GM19452 (cell line): ENCODE measurements around the gene DPRX.

Experiments used
- ATAC-seq: cut with Tn5 transposase; IDR thresholded peaks from one replicate; pipeline ENCODE4 v1.9.1; 2021; ENCODE audit not compliant: unreplicated experiment

Gene DPRX, protein sequence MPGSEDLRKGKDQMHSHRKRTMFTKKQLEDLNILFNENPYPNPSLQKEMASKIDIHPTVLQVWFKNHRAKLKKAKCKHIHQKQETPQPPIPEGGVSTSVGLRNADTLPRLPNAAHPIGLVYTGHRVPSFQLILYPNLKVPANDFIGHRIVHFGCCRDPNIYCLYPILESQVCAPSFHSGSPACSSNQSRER

GRCh38 chr19:53631949-53632407 is at the start of gene DPRX:
DPRX (plus strand) TSS chr19:53631999; CDS start chr19:53632107, 108 bp downstream.
- no peak for ATAC-seq

DNA sequence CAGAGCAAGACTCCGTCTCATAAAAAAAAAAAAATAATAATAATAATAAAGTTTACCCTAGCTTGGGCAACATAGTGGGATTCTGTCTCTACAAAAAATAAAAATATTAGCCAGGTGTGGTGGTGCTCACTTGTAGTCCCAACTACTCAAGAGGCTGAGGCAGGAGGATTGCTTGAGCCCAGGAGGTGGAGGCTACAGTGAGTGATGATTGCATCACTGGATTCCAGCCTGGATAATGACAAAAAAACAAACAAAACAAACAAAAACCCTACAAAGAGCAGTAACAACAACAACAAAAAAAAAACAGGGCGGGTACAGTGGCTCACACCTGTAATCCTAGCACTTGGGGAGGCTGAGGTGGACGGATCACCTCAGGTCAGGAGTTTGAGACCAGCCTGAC is 48.6 kb upstream of the DPRX start:
- no peak for ATAC-seq

- no peak for ATAC-seq
Observed at GRCh38 chr19:53586277-53586691, 45.5 kb upstream of the DPRX start.

- no peak for ATAC-seq
Observed at GRCh38 chr19:53594811-53595509, 36.8 kb upstream of the DPRX start.

DNA sequence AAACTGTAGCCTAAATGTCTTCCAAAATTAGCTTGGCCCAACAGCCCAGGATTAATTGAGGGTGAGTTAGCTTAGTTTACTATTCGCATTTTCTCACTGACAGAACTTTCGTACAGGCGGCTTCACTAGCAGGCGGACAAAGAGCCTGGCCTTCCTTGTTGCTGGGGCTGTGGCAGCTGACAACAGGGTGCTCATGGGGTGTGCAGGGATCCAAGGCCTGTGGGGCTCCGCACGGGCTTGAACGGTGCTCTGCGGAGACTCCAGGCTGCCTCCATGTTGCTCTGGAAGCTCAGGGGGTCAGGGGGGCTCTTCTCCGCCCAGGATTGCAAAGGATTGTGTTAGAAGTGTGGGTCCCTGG is 36.3 kb upstream of the DPRX start:
- ATAC-seq, result no peak

DNA sequence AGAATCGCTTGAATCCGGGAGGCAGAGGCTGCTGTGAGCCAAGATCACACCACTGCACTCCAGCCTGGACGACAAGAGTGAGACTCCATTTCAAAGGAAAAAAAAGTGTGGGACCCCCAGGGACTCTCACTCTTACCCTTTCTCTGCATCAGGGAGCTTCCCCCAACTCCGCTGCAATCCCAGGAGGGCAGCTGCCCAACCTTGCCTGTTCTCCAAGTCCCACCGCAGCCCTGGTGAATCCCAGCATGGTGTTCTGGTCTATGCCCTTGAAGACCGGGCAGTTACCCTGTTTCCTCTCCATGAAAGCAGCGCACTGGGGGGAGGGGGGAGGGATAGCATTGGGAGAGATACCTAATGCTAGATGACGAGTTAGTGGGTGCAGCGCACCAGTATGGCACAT is 35.7 kb upstream of the DPRX start:
- no peak for ATAC-seq

- no peak for ATAC-seq
Observed at GRCh38 chr19:53597023-53597422, 34.8 kb upstream of the DPRX start.

DNA sequence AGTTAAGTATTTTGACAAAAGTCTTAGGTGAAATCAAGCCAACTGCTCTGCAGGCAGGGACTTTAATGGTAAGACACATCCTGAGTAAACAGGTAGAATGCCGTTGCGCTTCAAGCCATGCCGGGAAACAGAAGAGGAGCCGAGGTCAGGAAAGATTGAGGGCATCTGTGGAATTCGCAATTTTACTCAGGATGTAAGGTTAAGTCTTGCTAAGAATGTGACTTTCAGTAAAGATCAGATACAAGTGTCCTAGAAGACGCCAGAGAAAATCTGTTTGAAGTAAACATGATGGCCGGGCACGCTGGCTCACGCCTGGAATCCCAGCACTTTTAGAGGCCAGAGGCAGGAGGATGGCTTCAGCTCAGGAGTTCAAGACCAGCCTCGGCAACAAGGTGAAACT is 33.4 kb upstream of the DPRX start:
- no peak for ATAC-seq

DNA sequence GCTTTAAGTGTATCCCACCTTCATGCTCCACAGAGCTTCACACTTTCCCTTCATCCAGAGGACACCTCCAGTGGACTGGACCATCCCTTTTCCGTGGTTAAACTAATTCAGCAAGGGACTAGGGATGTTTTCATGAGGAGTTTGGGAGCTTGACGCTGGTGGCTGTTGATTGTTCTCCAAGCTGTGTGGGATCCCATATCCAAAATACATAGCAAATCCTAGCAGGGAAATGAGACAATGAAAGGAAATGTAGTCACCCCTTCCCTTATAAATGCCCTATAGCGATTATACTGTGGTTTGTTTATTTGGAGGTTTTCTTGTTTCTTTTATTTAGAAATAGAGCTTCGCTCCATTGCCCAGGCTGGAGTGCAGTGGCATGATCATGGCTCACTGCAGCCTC is 31.6 kb upstream of the DPRX start:
- ATAC-seq, result no peak

- no peak for ATAC-seq
Observed at GRCh38 chr19:53606031-53606430, 25.8 kb upstream of the DPRX start.

DNA sequence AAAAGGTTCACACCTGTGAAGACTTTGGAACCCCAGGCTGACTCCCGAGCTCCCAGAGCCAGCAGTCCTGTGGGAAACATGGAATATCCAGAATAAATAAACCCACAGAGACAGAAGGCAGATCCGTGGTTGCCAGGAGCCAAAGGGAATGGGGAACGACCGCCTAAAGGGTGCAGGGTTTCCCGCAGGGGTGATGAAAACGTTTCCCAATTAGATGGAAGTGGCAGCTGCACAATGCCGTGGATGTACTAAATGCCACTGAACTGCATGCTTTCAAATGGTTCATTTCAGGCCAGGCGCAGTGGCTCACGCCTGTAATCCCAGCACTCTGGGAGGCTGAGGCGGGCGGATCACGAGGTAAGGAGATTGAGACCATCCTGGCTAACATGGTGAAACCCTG is 23.4 kb upstream of the DPRX start:
- no peak for ATAC-seq

DNA sequence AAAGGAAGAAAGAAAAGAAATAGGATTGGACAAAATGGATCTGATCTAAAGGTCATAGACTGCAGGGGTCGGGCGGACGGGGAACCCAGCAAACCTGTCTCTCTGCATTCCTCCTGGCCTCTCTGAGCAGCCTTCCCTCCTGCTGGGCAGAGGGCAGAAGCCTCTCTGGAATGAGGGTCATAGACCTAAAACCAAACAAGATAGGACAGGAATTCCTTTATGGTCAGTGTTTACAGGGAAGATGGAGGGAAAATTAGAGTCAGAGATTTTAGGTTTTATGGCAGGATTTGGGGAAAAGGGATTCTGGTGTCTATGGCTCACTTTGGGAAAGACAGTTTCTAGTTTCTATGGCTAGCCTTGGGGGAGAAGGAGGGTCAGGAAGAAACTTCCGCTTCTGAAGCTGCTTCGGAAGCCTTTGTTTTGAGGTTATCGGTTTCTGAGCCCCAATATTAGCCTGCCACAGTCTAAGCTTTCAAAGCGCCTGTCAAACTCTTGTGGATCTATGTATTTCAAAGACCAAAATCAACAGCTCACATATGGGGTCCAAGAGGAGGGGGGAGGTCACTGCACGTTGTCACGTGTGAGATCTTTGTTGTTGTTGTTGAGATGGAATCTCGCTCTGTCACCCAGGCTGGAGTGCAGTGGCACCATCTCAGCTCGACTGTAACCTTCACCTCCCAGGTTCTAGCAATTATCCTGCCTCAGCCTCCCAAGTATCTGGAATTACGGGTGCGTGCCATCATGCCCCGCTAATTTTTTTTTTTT is 18.9 kb upstream of the DPRX start:
- no peak for ATAC-seq

DNA sequence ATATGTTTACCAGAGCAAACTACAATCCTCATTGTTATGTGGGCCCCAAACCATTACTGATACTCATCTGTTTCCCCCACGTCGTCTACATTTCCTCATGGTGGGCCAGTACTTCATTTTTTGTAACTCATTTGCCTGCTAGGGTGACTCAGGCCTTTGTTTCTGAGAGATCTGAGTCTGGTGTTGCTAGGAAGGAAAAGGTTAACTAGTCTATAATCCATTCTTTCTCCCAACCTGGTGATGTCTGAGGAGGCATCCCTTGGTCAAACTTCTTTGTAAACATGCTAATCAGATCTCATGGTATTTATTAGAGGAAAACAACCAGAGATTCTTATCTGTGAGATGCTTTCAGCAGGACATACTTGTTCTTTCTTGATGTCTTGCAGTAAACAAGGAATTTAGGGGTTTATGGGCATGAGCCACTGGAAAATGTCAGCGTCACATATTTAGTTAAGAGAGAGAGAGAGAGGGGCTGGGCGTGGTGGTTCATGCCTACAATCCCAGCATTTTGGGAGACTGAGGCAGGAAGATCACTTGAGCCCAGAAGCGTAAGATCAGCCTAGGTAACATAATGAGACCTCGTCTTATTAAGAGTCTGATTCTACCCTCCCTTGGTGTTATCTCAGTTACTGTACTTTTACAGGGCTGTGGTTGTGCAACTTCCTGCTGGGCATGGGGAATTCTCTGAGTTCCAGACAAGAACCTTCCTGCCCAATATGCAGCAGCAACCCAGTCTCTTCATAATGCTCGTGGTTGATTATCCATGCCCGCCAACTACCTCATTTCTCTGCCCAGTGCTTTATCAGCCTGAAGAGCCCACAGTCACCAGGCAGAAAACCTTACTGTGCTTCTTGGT is 9.7 kb upstream of the DPRX start:
- ATAC-seq, result no peak

DNA sequence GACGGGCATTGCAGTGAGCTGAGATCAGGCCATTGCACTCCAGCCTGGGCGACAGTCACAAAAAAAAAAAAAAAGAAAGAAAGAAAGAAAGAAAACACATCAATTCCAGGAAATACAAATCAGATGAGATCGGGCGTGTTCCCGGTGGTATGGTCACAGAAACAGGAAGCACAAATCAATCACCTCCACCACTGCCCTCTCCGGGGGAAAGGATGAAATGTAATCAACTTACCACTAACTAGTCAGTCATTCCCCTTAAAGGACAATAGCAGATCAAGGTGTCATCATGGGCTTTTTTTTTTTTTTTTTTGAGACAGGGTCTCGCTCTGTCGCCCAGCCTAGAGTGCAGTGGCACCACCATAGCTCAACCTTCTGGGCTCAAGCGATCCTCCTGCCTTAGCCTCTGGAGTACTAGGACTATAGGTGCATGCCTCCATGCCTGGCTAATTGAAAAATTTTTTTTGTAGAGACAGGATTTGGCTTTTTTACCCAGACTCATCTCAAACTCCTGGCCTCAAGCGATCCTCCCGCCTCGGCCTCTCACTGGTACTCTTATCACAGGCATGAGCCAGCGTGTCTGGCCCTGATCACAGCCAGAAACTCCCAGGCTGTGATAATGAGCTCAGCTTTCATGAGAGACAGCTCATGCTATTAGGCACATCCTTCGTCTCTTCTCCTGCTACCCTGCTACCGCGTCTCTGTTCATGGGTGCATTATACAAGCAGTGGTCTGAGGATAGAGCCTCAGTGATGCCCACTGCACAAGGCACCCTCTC is 6.8 kb upstream of the DPRX start:
- no peak for ATAC-seq

GRCh38 chr19:53626486-53626885 is 5.3 kb upstream of the DPRX start:
- no peak for ATAC-seq

- ATAC-seq, result no peak
Observed at GRCh38 chr19:53626976-53627375, 4.8 kb upstream of the DPRX start.

DNA sequence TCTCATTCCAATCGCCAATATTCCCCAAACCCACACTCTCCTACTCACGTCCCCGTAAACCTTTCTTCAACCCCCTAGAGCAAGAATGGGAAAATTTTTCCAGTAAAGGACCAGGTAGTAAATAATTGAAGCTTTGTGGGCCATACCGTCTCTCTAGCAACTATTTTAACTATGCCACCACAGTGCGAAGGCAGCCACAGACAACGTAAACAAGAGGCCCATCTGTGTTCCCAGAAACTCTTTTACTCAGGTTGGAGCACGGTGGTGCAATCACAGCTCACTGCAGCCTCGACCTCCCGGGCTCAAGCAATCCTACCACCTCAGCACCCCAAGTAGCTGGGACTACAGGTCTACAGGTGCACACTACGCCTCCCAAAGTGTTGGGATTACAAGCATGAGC is 3.0 kb downstream of the DPRX start:
- ATAC-seq, result no peak

- no peak for ATAC-seq
Observed at GRCh38 chr19:53639471-53639870, 7.7 kb downstream of the DPRX start.

- ATAC-seq, result no peak
Observed at GRCh38 chr19:53642381-53643099, 10.7 kb downstream of the DPRX start.
